GM18951 (cell line): ENCODE measurements around the gene ADAMTSL5.

Experiments
- POLR2A ChIP-seq: IDR thresholded peaks from 4 replicates; pipeline ENCODE4 v1.6.1; 2011; ENCODE audit warnings: mild to moderate bottlenecking; ENCODE audit not compliant: insufficient read length, insufficient read depth; ENCODE audit errors: extremely low read depth
- in situ Hi-C: fragments of 300-500 bp; cut with MboI; formaldehyde crosslinking; loops from one replicate; pipeline ENCODE4 v1.12.0; 2022; ENCODE audit warnings: low sequenced_read_pairs, mixed read lengths, inconsistent platforms; ENCODE audit not compliant: unreplicated experiment

The ADAMTSL5 gene

GRCh38 chr19:1540365-1540925 lies 27.6 kb upstream of the ADAMTSL5 start:
- in situ Hi-C loops: loop anchor here (25.0 kb wide), 1 partner anchor 247 kb away; no protein-coding TSS in a partner anchor
- TF ChIP-seq POLR2A: no peak

- in situ Hi-C loops: loop anchor here (25.0 kb wide), 1 partner anchor 248 kb away; no protein-coding TSS in a partner anchor
Measured at GRCh38 chr19:1539749-1540148, 26.9 kb upstream of the ADAMTSL5 start.

- in situ Hi-C loops: loop anchor here (25.0 kb wide), 1 partner anchor 248 kb away; no protein-coding TSS in a partner anchor
- no peak for TF ChIP-seq POLR2A
Measured at GRCh38 chr19:1538978-1539377, 26.2 kb upstream of the ADAMTSL5 start.

- in situ Hi-C loops: loop anchor here (25.0 kb wide), 1 partner anchor 252 kb away; no protein-coding TSS in a partner anchor
Measured at GRCh38 chr19:1535699-1536098, 22.9 kb upstream of the ADAMTSL5 start.

GRCh38 chr19:1534972-1535371 lies 22.2 kb upstream of the ADAMTSL5 start:
- in situ Hi-C loops: loop anchor here (25.0 kb wide), 1 partner anchor 252 kb away; no protein-coding TSS in a partner anchor
- TF ChIP-seq POLR2A: no peak

- TF ChIP-seq POLR2A: no peak
- in situ Hi-C loops: loop anchor here (25.0 kb wide), 1 partner anchor 254 kb away; no protein-coding TSS in a partner anchor
Measured at GRCh38 chr19:1533510-1534150, 20.8 kb upstream of the ADAMTSL5 start.

- in situ Hi-C loops: loop anchor here (25.0 kb wide), 1 partner anchor 255 kb away; no protein-coding TSS in a partner anchor
- TF ChIP-seq POLR2A: no peak
Measured at GRCh38 chr19:1532003-1532402, 19.2 kb upstream of the ADAMTSL5 start.

GRCh38 chr19:1531587-1531986 lies 18.8 kb upstream of the ADAMTSL5 start:
- in situ Hi-C loops: loop anchor here (25.0 kb wide), 1 partner anchor 256 kb away; no protein-coding TSS in a partner anchor

GRCh38 chr19:1530856-1531255 lies 18.0 kb upstream of the ADAMTSL5 start:
- in situ Hi-C loops: loop anchor here (25.0 kb wide), 1 partner anchor 256 kb away; no protein-coding TSS in a partner anchor

More at GRCh38 chr19:1531587-1531986, 18.8 kb upstream of the ADAMTSL5 start:
- TF ChIP-seq POLR2A: no peak

- TF ChIP-seq POLR2A: no peak
- in situ Hi-C loops: loop anchor here (25.0 kb wide), 1 partner anchor 258 kb away; no protein-coding TSS in a partner anchor
Measured at GRCh38 chr19:1529430-1529816, 16.6 kb upstream of the ADAMTSL5 start.

- in situ Hi-C loops: loop anchor here (25.0 kb wide), 1 partner anchor 258 kb away; no protein-coding TSS in a partner anchor
- TF ChIP-seq POLR2A: no peak
Measured at GRCh38 chr19:1528596-1529429, 16.0 kb upstream of the ADAMTSL5 start.

- in situ Hi-C loops: loop anchor here (25.0 kb wide), 1 partner anchor 260 kb away; no protein-coding TSS in a partner anchor
- no peak for TF ChIP-seq POLR2A
Measured at GRCh38 chr19:1527650-1528309, 15.0 kb upstream of the ADAMTSL5 start.
